AG10803 (cell line): ENCODE results near the gene NXPE3.
"Not testable (repeated sequence)": the region's sequence is repeated elsewhere in the genome, so short reads cannot be mapped to it uniquely, and the experiment has no call there.

Source experiments
- DNase-seq: peaks from one replicate; pipeline ENCODE4 v3.0.0; 2010; ENCODE audit warnings: low read depth
- H3K4me3 ChIP-seq: 2 replicates; pipeline ENCODE4 v1.5.1; 2011; ENCODE audit warnings: mild to moderate bottlenecking, low read length, control low read depth
- TF ChIP-seq, protein P1 (sequence below): conservative IDR thresholded peaks from 2 replicates; pipeline ENCODE4 v1.5.1; 2011; ENCODE audit warnings: mild to moderate bottlenecking, low read length, control low read depth, inconsistent platforms

NXPE3 gene

DNA sequence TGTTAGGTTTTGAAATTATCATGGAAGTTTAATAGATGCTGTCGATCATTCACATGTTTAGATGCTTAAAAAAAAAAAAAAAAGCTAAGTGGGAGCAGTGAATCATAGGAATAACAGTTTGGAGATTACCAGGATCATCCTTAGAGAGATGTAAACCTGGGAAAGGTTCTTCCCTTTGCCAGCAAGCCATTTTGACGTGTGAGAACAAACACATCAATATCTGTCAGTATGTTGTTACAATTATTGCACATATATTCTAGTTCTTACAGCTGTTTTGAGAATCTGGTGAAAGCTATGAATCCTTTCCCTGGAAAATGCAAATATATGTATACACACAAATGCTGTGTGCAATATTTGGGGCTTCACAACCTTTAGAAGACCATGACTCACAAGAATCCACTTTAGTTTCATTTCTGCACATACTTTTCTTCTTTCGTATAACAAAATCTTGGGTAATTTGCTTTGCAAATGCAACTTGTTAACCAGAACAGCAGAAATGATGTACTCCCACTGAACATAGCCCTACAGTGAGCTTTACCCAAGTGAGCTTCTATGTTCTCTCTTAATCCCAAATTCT is 82.3 kb downstream of the NXPE3 start:
- DNase-seq, result no peak
- H3K4me3 ChIP-seq, result no peak overlapping the region
- TF ChIP-seq, protein P1, sequence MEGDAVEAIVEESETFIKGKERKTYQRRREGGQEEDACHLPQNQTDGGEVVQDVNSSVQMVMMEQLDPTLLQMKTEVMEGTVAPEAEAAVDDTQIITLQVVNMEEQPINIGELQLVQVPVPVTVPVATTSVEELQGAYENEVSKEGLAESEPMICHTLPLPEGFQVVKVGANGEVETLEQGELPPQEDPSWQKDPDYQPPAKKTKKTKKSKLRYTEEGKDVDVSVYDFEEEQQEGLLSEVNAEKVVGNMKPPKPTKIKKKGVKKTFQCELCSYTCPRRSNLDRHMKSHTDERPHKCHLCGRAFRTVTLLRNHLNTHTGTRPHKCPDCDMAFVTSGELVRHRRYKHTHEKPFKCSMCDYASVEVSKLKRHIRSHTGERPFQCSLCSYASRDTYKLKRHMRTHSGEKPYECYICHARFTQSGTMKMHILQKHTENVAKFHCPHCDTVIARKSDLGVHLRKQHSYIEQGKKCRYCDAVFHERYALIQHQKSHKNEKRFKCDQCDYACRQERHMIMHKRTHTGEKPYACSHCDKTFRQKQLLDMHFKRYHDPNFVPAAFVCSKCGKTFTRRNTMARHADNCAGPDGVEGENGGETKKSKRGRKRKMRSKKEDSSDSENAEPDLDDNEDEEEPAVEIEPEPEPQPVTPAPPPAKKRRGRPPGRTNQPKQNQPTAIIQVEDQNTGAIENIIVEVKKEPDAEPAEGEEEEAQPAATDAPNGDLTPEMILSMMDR, result no peak

DNA sequence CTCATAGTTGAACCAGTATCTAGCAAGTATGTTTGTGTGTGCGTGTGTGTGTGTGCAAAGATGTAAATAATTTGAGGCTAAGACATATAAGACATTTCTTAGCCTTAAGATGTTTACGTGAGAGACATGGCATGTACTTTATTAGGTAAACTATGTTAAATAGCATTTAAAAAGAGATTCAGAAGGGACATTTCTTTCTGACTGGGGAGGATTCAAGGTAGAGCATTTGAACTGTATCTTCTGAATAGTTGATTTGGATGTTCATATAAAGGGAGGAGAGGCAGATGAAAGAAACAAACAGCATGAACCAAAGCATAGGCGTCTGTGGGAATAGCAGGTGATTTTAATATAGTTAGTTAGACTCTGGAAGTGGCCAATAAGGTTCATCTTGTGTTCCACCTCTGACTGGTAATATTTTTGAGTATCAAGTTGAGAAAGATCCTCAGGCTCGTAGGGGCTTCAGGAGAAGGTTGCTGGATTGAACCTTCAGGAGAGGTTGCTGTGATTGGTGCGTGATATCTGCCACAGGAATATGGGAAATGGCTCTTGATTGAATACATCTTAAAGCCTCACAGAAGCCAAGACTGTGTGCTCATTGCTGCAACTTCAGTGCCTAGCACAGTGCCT is 82.9 kb downstream of the NXPE3 start:
- TF ChIP-seq, protein P1, result no peak
- no peak for DNase-seq
- H3K4me3 ChIP-seq, result no peak overlapping the region

DNA sequence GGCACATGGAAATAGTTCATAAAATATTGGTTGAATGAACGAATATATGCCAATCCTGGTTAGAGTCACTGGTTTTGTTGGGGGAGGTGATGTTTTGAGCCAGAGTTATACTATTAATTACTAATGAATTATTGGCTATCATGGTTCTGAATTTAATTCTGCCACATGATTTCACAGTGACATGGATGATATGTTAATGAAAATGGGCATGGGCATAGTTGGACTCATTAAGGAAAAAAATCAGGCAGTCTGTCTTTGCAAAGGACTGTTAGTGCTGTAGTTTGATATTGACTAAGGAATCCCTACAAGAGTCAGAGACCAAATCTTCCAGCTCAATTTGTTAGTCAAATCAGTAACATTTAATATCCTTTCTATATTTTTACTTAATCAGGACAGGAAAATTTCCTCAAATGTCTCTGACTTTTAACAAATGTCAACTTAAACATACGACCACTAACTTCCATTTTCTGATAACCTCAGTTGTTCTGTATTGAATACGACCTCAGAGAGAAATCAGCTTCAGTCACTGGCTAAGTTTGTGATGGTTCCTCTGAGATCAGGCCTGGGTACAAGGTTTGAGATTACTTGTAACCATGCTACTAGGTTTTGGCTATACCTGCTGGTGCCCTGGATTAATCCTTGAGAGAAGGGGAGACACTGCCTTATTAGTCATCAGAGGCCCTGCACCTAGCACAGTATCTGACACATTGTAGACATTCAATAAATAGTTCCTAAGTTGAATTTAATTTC is 83.6 kb downstream of the NXPE3 start:
- H3K4me3 ChIP-seq, result no peak overlapping the region
- no peak for DNase-seq
- TF ChIP-seq, protein P1, result no peak

DNA sequence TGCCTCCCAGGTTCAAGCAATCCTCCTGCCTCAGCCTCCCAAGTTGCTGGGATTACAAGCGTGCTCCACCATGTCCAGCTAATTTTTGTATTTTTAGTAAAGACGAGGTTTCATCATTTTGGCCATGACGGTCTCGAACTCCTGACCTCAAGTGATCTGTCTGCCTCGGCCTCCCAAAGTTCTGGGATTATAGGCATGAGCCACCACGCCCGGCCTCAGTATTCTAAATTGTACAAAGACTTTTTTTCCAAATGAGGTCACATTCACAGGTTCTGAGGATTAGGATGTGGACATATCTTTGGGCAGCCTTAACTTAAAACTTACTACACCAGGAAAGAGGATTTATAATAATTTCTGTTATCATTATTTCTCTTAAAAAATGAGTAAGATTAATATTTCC is 85.9 kb downstream of the NXPE3 start:
- not testable (repeated sequence) for DNase-seq, H3K4me3 ChIP-seq

DNA sequence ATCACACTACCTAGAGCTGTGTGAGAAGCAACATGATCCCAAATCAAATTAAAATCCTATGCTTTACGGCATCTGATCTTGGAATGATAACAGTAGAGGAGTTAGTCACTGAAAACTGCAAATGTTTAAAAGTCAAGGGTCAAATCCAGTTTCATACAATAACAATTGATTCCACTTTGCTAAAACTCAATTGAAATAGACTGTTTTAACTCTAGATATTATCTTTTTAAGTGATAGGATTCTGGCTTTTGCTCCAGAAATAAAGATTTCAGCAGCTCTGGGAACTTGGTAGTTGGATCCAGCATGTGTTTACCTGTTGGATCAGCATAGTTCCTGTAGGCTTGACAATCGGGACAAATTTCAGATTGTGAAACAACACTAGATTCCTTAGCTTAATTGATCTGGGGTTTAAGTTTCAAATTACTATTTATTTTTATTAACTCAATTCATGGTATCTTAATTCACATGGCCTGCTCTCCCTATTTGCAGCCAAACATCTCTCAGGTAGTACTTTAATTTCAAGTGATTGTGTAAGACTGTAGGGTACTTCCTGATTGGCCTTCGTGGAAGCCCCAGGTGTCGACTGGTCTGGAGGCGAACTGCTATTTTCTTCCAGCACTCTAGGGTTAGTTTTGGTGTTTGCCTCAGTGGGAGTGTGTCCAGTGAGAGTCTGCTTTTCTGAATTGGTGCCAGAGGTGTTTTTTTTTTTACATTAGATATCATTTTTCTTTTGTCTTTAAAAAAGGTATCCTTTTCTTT is 86.9 kb downstream of the NXPE3 start:
- no peak for DNase-seq
- TF ChIP-seq, protein P1, result no peak
- no peak overlapping the region for H3K4me3 ChIP-seq

DNA sequence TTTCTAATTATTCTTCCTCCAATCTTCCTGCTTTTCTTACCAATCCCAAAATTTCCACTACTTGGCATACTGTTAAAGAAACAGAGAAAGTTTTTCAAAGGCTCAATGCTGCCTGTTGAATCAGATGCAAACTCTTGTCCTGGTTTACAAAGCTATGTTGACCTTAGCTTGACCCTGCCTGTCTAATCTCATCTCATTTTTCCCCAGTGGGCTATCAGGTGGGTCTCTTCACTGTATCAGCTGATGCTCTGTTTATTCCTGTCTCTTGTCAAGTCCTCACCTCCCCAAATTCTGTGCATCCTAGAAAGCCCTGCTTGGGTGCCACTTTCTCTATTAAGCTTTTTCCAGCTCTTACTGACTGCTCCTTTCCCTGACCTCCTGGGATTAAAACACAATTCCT is 88.5 kb downstream of the NXPE3 start:
- no peak for DNase-seq
- TF ChIP-seq, protein P1, result no peak
- H3K4me3 ChIP-seq, result no peak overlapping the region

DNA sequence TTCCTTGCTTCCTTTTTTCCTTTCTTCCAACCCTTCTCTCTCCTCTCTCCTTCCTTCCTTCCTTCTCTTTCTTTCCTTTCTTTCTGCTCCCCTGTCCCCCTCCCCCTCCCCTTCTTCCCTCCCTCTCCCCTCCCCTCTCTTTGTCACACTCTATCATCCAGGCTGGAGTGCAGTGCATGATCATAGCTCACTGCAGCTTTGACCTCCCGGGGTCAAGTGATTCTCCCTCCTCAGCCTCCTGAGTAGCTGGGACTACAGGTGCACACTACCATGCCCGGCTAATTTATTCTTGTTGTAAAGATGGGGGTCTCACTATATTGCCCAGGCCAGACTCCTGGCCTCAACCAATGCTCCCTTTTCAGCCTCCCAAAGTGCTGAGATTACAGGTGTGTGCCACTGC is 89.0 kb downstream of the NXPE3 start:
- H3K4me3 ChIP-seq, result no peak overlapping the region
- TF ChIP-seq, protein P1, result no peak
- no peak for DNase-seq
